ENCODE measurements around the gene LMTK3.
A peak's percentile ranks its signal among the peaks of the same experiment; 100 is the strongest.

DNA sequence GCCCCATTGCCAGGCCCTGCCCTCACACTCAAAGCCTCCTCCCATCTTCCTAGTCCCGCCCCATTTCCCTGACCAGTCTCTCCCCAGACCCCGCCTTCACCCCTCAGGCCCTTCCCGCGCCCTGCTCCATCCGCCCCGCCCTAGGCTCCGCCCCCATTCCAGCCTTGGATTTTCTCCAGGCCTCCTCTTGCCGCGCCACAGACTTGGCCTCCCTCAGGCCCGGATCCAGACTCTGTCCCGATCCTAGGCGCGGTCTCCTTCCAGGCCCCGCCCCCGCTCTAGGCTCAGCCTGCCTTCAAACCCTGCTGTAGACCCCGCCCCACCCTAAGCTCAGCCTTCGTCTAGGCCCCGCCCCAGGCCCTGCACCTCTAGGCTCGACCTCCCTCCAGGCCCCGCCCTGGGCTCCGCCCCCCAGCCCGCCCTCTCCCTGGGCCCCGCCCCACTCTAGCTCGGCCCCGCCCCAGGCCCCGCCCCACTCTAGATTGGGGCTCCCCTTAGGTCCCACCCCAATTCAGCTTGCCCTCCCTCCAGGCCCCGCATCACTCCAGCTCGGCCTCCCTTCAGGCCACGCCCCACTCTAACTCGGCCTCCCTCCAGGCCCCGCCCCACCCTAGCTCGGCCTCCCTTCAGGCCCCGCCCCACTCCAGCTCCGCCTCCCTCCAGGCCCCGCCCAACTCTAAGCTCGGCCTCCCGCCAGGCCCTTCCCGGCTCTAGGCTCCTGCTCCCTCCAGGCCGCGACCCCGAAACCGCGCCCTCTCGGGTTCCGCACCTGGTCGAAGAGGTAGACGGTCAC, 18.5 kb downstream of the LMTK3 start:
- TF ChIP-seq, protein P1, sequence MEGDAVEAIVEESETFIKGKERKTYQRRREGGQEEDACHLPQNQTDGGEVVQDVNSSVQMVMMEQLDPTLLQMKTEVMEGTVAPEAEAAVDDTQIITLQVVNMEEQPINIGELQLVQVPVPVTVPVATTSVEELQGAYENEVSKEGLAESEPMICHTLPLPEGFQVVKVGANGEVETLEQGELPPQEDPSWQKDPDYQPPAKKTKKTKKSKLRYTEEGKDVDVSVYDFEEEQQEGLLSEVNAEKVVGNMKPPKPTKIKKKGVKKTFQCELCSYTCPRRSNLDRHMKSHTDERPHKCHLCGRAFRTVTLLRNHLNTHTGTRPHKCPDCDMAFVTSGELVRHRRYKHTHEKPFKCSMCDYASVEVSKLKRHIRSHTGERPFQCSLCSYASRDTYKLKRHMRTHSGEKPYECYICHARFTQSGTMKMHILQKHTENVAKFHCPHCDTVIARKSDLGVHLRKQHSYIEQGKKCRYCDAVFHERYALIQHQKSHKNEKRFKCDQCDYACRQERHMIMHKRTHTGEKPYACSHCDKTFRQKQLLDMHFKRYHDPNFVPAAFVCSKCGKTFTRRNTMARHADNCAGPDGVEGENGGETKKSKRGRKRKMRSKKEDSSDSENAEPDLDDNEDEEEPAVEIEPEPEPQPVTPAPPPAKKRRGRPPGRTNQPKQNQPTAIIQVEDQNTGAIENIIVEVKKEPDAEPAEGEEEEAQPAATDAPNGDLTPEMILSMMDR (IDR thresholded peaks at IDR 0.05), result no peak
- peak in 1 of 2 donors; percentile 32 for TF ChIP-seq POLR2A (IDR thresholded peaks at IDR 0.05)

All from suprapubic skin (tissue), 3 donors.